Gastrocnemius medialis (tissue), 4 donors: ENCODE measurements around the gene ARHGEF33.

ENCODE experiments used
- CTCF ChIP-seq, 5 experiments: fragments of 450-650 bp in 3 of 5; fragments of 200-600 bp in 2 of 5; sonication (generic) in 2 of 5; IDR thresholded peaks in 4 of 5; conservative IDR thresholded peaks in 1 of 5; 1 replicate in 4 of 5; 2 replicates in 1 of 5; pipeline ENCODE4 v1.5.1; 2016 to 2019; ENCODE audit warnings: antibody characterized with exemption in 5 of 5, mild to moderate bottlenecking in 3 of 5, moderate library complexity in 3 of 5
- POLR2A ChIP-seq, 2 donors: fragments of 450-650 bp; IDR thresholded peaks; one replicate each; pipeline ENCODE4 v1.6.1; 2017; ENCODE audit warnings: antibody characterized with exemption in 2 of 2, mild to moderate bottlenecking in 2 of 2, moderate library complexity in 2 of 2

GRCh38 chr2:38935568-38936172 is 46.0 kb downstream of the ARHGEF33 start:
- no peak for TF ChIP-seq CTCF (IDR thresholded peaks at IDR 0.05 in 4 of 5, conservative IDR thresholded peaks at IDR 0.05 in 1 of 5)
- no peak for TF ChIP-seq POLR2A (IDR thresholded peaks at IDR 0.05)
